Ovary (tissue), 1 donor: ENCODE measurements around the gene WDR82.

Experiments used
- EP300 ChIP-seq: sonication (generic); formaldehyde crosslinking; IDR thresholded peaks from one replicate; pipeline ENCODE4 v1.6.1; 2017; ENCODE audit warnings: antibody characterized with exemption
- POLR2A ChIP-seq: fragments of 450-650 bp; IDR thresholded peaks from one replicate; pipeline ENCODE4 v1.6.1; 2017; ENCODE audit warnings: antibody characterized with exemption, mild to moderate bottlenecking, moderate library complexity

DNA sequence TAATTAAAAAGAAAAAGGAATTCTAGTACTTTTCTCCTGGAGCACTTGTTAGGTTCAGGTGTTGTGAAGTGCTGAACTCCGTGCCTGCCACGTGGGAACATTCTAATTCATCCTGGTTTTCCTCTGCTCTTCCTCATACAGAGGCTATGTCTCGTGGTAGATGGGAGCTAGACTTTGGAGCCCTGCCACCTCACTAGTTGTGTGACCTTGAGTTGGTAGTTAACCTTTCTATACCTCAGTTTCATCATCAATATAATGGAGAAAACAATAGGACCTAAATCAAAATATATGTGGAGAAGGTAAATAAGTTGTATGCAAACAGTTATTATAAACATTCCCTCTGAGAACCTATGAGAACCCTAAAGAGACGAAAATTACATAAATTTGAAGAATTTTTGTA lies 69.9 kb downstream of the WDR82 start:
- no peak for TF ChIP-seq POLR2A
- TF ChIP-seq EP300: no peak
